Trophoblast cell (in vitro differentiated cells and primary cell): ENCODE measurements around the gene PTGIR.
A peak's percentile ranks its signal among the peaks of the same experiment; 100 is the strongest.

Source experiments
- DNase-seq, 2 donors: peaks; one replicate each; pipeline ENCODE4 v3.0.0-alpha.2; 2016
- H2AFZ ChIP-seq: 2 replicates; pipeline ENCODE4 v1.6.1; 2013; ENCODE audit warnings: low read length, moderate library complexity, mild to moderate bottlenecking; ENCODE audit not compliant: insufficient read depth, poor library complexity
- H2AK5ac ChIP-seq: 2 replicates; pipeline ENCODE4 v1.6.1; 2013; ENCODE audit warnings: mild to moderate bottlenecking, low read length
- H2BK120ac ChIP-seq: 2 replicates; pipeline ENCODE4 v1.6.1; 2013; ENCODE audit warnings: low read length, mild to moderate bottlenecking, moderate library complexity; ENCODE audit not compliant: insufficient read depth, poor library complexity
- H2BK12ac ChIP-seq: 2 replicates; pipeline ENCODE4 v1.6.1; 2013; ENCODE audit warnings: mild to moderate bottlenecking, low read length, moderate library complexity
- H2BK5ac ChIP-seq: 2 replicates; pipeline ENCODE4 v1.6.1; 2013; ENCODE audit warnings: low read length, low read depth, moderate library complexity, mild to moderate bottlenecking; ENCODE audit not compliant: poor library complexity
- H3K14ac ChIP-seq: 2 replicates; pipeline ENCODE4 v1.6.1; 2013; ENCODE audit warnings: mild to moderate bottlenecking, low read length
- H3K18ac ChIP-seq: 2 replicates; pipeline ENCODE4 v1.6.1; 2013; ENCODE audit warnings: mild to moderate bottlenecking, low read length
- H3K23ac ChIP-seq: 2 replicates; pipeline ENCODE4 v1.6.1; 2013; ENCODE audit warnings: low read length
- H3K27ac ChIP-seq: 2 replicates; pipeline ENCODE4 v1.5.1; 2013; ENCODE audit warnings: low read depth, mild to moderate bottlenecking, inconsistent platforms, low read length, moderate library complexity
- H3K27me3 ChIP-seq: 2 replicates; pipeline ENCODE4 v1.6.1; 2013; ENCODE audit warnings: inconsistent platforms, mild to moderate bottlenecking, low read length, moderate library complexity; ENCODE audit not compliant: insufficient read depth
- H3K36me3 ChIP-seq, 2 experiments: 1 replicate in 1 of 2; 2 replicates in 1 of 2; pipeline ENCODE4 v1.6.1; 2013; ENCODE audit warnings: low read length in 2 of 2, mild to moderate bottlenecking in 2 of 2, moderate library complexity in 1 of 2; ENCODE audit not compliant: insufficient read depth in 2 of 2, control insufficient read depth in 1 of 2
- H3K4ac ChIP-seq: 2 replicates; pipeline ENCODE4 v1.6.1; 2013; ENCODE audit warnings: low read depth, mild to moderate bottlenecking, low read length, moderate library complexity
- H3K4me1 ChIP-seq, 2 experiments: 1 replicate in 1 of 2; 2 replicates in 1 of 2; pipeline ENCODE4 v1.6.1; 2013; ENCODE audit warnings: low read length in 2 of 2, mild to moderate bottlenecking in 2 of 2, moderate library complexity in 1 of 2; ENCODE audit not compliant: insufficient read depth in 2 of 2, control insufficient read depth in 1 of 2
- H3K4me2 ChIP-seq: 2 replicates; pipeline ENCODE4 v1.6.1; 2013; ENCODE audit warnings: inconsistent platforms, mild to moderate bottlenecking, low read length, moderate library complexity
- H3K4me3 ChIP-seq: 2 replicates; pipeline ENCODE4 v1.5.1; 2013; ENCODE audit warnings: mild to moderate bottlenecking, low read depth, low read length, inconsistent platforms
- H3K79me1 ChIP-seq: one replicate; pipeline ENCODE4 v1.6.1; 2013; ENCODE audit warnings: low read length
- H3K79me2 ChIP-seq: 2 replicates; pipeline ENCODE4 v1.6.1; 2013; ENCODE audit warnings: low read length, mild to moderate bottlenecking; ENCODE audit not compliant: control insufficient read depth, insufficient read depth, poor library complexity
- H3K9ac ChIP-seq: 2 replicates; pipeline ENCODE4 v1.6.1; 2013; ENCODE audit warnings: mild to moderate bottlenecking, low read length
- H3K9me3 ChIP-seq: 2 replicates; pipeline ENCODE4 v1.6.1; 2013; ENCODE audit warnings: low read depth, mild to moderate bottlenecking, control low read depth, inconsistent platforms, low read length; ENCODE audit not compliant: insufficient read depth
- H4K12ac ChIP-seq: 2 replicates; pipeline ENCODE4 v1.6.1; 2013; ENCODE audit warnings: low read depth, mild to moderate bottlenecking, low read length, moderate library complexity
- H4K8ac ChIP-seq: 2 replicates; pipeline ENCODE4 v1.6.1; 2013; ENCODE audit warnings: low read depth, mild to moderate bottlenecking, low read length, moderate library complexity
- H4K91ac ChIP-seq: one replicate; pipeline ENCODE4 v1.6.1; 2013; ENCODE audit warnings: low read depth, mild to moderate bottlenecking, low read length, moderate library complexity
- WGBS: extraction: QIAGEN DNeasy Blood & Tissue Kit; methylation state at CpG from one replicate; pipeline ENCODE4 v1.1.7; 2013; ENCODE audit warnings: missing lambda C conversion rate; ENCODE audit not compliant: insufficient read length, insufficient coverage; ENCODE audit errors: extremely low coverage; 5-methylcytosine and 5-hydroxymethylcytosine counted together

The PTGIR gene

DNA sequence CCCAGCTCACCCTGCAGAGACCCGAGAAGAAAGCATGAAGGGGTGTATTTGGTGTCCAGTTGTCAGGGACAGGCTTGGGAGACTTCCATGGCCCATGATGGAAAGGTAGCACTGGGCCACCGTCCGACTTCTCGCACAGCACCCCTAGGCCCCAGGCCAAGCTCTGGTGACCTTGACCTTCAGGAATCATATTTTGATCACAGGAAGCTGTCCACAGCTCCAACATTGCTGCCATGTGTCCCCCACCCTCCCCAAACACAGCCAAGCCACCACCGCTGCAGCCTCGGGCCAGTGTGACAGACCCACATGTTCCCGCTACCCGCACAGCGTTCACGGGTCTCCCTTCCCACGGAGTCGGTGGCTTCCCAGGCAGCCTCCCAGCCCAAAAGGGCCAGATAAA is 842 bp upstream of the PTGIR start:
- Histone ChIP-seq H3K4me1 (peaks cover 20 to 24% of the 10 kb centered on the region in 2 experiments), H3K23ac (no peak overlapping the region), H3K9ac (no peak overlapping the region), H3K14ac (no peak overlapping the region), H3K36me3 (no peaks in the 10 kb centered on the region), H3K27ac (no peak overlapping the region), H3K27me3 (no peaks in the 10 kb centered on the region), H3K4me2 (no peak overlapping the region), H3K9me3 (no peaks in the 10 kb centered on the region), H3K79me1 (peaks cover 4% of the 10 kb centered on the region), H2AFZ (no peak overlapping the region), H3K4ac (no peak overlapping the region), H2BK12ac (peak overlapping the region; percentile 37), H2BK120ac (no peak overlapping the region), H4K8ac (no peak overlapping the region), H3K4me3 (no peak overlapping the region), H3K18ac (no peak overlapping the region), H3K79me2 (no peaks in the 10 kb centered on the region), H4K91ac (peak overlapping the region; percentile 7), H2AK5ac (peak overlapping the region; percentile 0), H4K12ac (no peak overlapping the region), H2BK5ac (no peak overlapping the region)
- no peak for DNase-seq
- WGBS: no CpG with 5 or more reads among the region's 12 CpGs

GRCh38 chr19:46623915-46624502 is 880 bp downstream of the PTGIR start:
- Histone ChIP-seq H3K27ac (no peak overlapping the region), H3K36me3 (no peaks in the 10 kb centered on the region), H3K4me1 (peaks cover 20 to 23% of the 10 kb centered on the region in 2 experiments), H3K9ac (no peak overlapping the region), H4K12ac (no peak overlapping the region), H3K4me3 (no peak overlapping the region), H3K27me3 (no peaks in the 10 kb centered on the region), H4K91ac (no peak overlapping the region), H3K79me1 (peaks cover 4% of the 10 kb centered on the region), H3K79me2 (no peaks in the 10 kb centered on the region), H2AFZ (no peak overlapping the region), H3K23ac (no peak overlapping the region), H3K14ac (no peak overlapping the region), H2BK5ac (no peak overlapping the region), H2BK12ac (no peak overlapping the region), H4K8ac (no peak overlapping the region), H3K4me2 (no peak overlapping the region), H3K9me3 (no peaks in the 10 kb centered on the region), H3K4ac (no peak overlapping the region), H2AK5ac (no peak overlapping the region), H3K18ac (no peak overlapping the region), H2BK120ac (peak overlapping the region; percentile 9)
- DNase-seq: no peak
- no CpG with 5 or more reads among the region's 35 CpGs for WGBS

- no peak overlapping the region for H3K27ac ChIP-seq
- no peak overlapping the region for H2BK120ac ChIP-seq
- no peak overlapping the region for H3K9ac ChIP-seq
- no peak overlapping the region for H2AK5ac ChIP-seq
- H3K4me3 ChIP-seq: no peak overlapping the region
- peaks cover 4% of the 10 kb centered on the region for H3K79me1 ChIP-seq
- peaks cover 2% of the 10 kb centered on the region for H3K9me3 ChIP-seq
- no peaks in the 10 kb centered on the region for H3K79me2 ChIP-seq
- no peak overlapping the region for H4K12ac ChIP-seq
- no peaks in the 10 kb centered on the region for H3K36me3 ChIP-seq
- DNase-seq: no peak
- H3K18ac ChIP-seq: no peak overlapping the region
- H2BK5ac ChIP-seq: no peak overlapping the region
- H3K4me2 ChIP-seq: no peak overlapping the region
- no peak overlapping the region for H3K23ac ChIP-seq
- no peak overlapping the region for H2AFZ ChIP-seq
- H3K4ac ChIP-seq: no peak overlapping the region
- no peak overlapping the region for H3K14ac ChIP-seq
- H4K8ac ChIP-seq: no peak overlapping the region
- H2BK12ac ChIP-seq: no peak overlapping the region
- no CpG with 5 or more reads among the region's 7 CpGs for WGBS
- H4K91ac ChIP-seq: no peak overlapping the region
- H3K27me3 ChIP-seq: no peaks in the 10 kb centered on the region
- H3K4me1 ChIP-seq: peaks cover 20 to 23% of the 10 kb centered on the region in 2 experiments
Observed at GRCh38 chr19:46622118-46622446, 2.8 kb downstream of the PTGIR start.

DNA sequence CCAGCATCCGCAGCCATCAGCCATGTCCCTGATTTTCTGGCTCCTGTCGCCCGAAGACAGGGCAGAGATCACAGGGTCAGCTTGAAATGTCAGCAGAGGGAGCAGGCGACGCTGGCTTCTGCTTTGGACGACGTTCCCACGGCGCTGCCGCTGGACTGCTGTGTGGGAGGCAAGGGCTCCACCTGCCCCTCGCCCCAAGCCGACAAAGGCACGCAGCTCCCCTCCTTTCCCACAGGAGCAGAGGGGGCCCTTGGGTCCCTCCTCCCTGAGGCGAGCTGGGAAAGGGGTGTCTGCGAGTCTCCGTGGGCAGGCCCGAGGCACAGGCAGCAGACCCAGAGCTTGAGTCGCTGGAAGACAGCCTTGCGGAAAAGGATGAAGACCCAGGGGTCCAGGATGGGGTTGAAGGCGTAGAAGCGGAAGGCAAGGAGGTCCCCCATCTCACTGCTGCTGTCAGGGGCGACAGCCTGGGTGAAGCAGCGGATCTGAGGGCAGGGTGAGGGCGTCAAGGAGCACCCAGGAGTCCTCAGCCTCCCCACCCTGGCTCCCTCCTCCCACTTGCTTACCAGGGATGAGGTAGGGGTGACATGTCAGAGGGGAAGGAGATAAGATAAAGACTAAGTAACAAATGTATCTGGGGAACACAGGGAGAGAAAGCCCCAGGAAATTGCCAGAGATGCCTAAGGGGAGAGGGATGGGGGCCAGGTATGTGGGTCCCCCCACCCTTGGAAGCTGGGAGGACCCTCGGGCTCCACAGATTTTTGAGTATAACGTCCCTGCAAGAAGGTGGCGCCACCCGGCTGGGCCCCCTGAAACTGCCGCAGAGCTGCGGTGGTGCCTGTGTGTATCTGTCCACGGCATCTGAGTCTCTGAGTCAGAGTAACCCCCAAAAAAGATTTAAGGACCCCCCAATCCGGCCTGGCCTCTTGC is 3.4 kb downstream of the PTGIR start:
- Histone ChIP-seq H4K91ac (peak overlapping the region; percentile 45), H3K9me3 (peaks cover 2% of the 10 kb centered on the region), H2BK12ac (peak overlapping the region; percentile 16), H3K4me2 (no peak overlapping the region), H4K12ac (no peak overlapping the region), H3K23ac (no peak overlapping the region), H3K27me3 (no peaks in the 10 kb centered on the region), H3K18ac (no peak overlapping the region), H3K36me3 (no peaks in the 10 kb centered on the region), H3K4ac (no peak overlapping the region), H2AK5ac (no peak overlapping the region), H3K4me1 (peaks cover 20 to 23% of the 10 kb centered on the region in 2 experiments), H2AFZ (peak overlapping the region; percentile 26), H3K4me3 (no peak overlapping the region), H3K79me1 (peaks cover 4% of the 10 kb centered on the region), H4K8ac (no peak overlapping the region), H2BK5ac (no peak overlapping the region), H3K9ac (no peak overlapping the region), H3K27ac (no peak overlapping the region), H2BK120ac (no peak overlapping the region), H3K79me2 (no peaks in the 10 kb centered on the region), H3K14ac (peak overlapping the region; percentile 9)
- no peak for DNase-seq
- no CpG with 5 or more reads among the region's 32 CpGs for WGBS
